MCF 10A (cell line): ENCODE results near the gene KAZN. TPM values are rescaled to one million over a fixed set of nuclear protein-coding genes. Genes with fewer than 3 reads are reported as not detected.

Experiments used
- BruUV-seq: library from RNA; stranded (reverse); fragments of 400-500 nt; replicated peaks from 2 replicates; lab custom pipeline; 2021; lab: Mats Ljungman, UMichigan
- CTCF ChIA-PET: fragments of 300-600 bp; sonication (Branson Sonifier 250); formaldehyde crosslinking; extraction: SDS; loops from one replicate; lab custom pipeline; 2021; ENCODE audit warnings: antibody characterized with exemption, inconsistent platforms; lab: Yijun Ruan, JAX
- POLR2A ChIA-PET: fragments of 300-600, 350-650 bp; sonication (Branson Sonifier 250); formaldehyde crosslinking; extraction: SDS; loops from one replicate; lab custom pipeline; 2020; ENCODE audit warnings: antibody characterized with exemption, inconsistent platforms; lab: Yijun Ruan, JAX
- DNase-seq: peaks from one replicate; pipeline ENCODE4 v3.0.0-alpha.2; 2018; ENCODE audit not compliant: unreplicated experiment
- H3K27ac Mint-ChIP-seq: one replicate; pipeline ENCODE4 v1.8.0; 2022; ENCODE audit warnings: mild to moderate bottlenecking, low read depth, mixed read lengths; ENCODE audit not compliant: unreplicated experiment
- H3K27me3 Mint-ChIP-seq: one replicate; pipeline ENCODE4 v1.8.0; 2022; ENCODE audit warnings: mixed read lengths; ENCODE audit not compliant: insufficient read depth, unreplicated experiment
- H3K36me3 Mint-ChIP-seq: one replicate; pipeline ENCODE4 v1.8.0; 2022; ENCODE audit warnings: mild to moderate bottlenecking, moderate library complexity, mixed read lengths; ENCODE audit not compliant: insufficient read depth, unreplicated experiment
- H3K4me1 Mint-ChIP-seq: one replicate; pipeline ENCODE4 v1.8.0; 2022; ENCODE audit warnings: mixed read lengths; ENCODE audit not compliant: insufficient read depth, unreplicated experiment
- H3K4me3 Mint-ChIP-seq: one replicate; pipeline ENCODE4 v1.8.0; 2022; ENCODE audit warnings: mild to moderate bottlenecking, moderate library complexity, mixed read lengths; ENCODE audit not compliant: unreplicated experiment
- H3K9me3 Mint-ChIP-seq: one replicate; pipeline ENCODE4 v1.8.0; 2022; ENCODE audit warnings: mixed read lengths; ENCODE audit not compliant: unreplicated experiment
- CTCF ChIP-seq: fragments of 200-600 bp; IDR thresholded peaks from one replicate; pipeline ENCODE4 v1.8.0; 2022; ENCODE audit warnings: antibody characterized with exemption, mild to moderate bottlenecking; ENCODE audit not compliant: unreplicated experiment
- intact Hi-C: fragments of 100-400 bp; cut with micrococcal nuclease; formaldehyde crosslinking; loops from 2 replicates; pipeline ENCODE4 v1.14.1; 2022
- total RNA-seq: library from RNA; stranded (reverse); gene quantifications from 2 replicates; pipeline ENCODE4 v1.2.3, GENCODE V29; 2022

KAZN gene
- total RNA-seq, 1 experiment from 2014 or later = 3.3 TPM

GRCh38 chr1:14835725-14836124 is 237.2 kb downstream of the KAZN start:
- TF ChIP-seq CTCF = no peak
- BruUV-seq = no TSS peak
- Mint-ChIP-seq H3K4me1 (no peaks in the 10 kb centered on the region), H3K27ac (no peak overlapping the region), H3K36me3 (no peaks in the 10 kb centered on the region), H3K9me3 (peaks cover 4% of the 10 kb centered on the region), H3K27me3 (peaks cover 59% of the 10 kb centered on the region), H3K4me3 (no peak overlapping the region)
- intact Hi-C loops = no loop called here
- ChIA-PET CTCF (interaction anchor here (0.7 kb wide), 2 partner anchors 18 to 722 kb away, joined by 3 read pairs; no protein-coding TSS in a partner anchor), POLR2A (no interaction called here)
- DNase-seq = no peak

GRCh38 chr1:14836426-14837140 is 238.1 kb downstream of the KAZN start:
- DNase-seq = no peak
- H3K36me3 Mint-ChIP-seq = no peaks in the 10 kb centered on the region
- H3K4me1 Mint-ChIP-seq = no peaks in the 10 kb centered on the region
- peaks cover 9% of the 10 kb centered on the region for H3K9me3 Mint-ChIP-seq
- intact Hi-C loops = no loop called here
- no peak overlapping the region for H3K4me3 Mint-ChIP-seq
- no peak overlapping the region for H3K27ac Mint-ChIP-seq
- H3K27me3 Mint-ChIP-seq = peaks cover 50% of the 10 kb centered on the region
- TF ChIP-seq CTCF = no peak
- ChIA-PET CTCF (interaction anchor here (0.7 kb wide), 1 partner anchor 18 kb away, joined by 3 read pairs; no protein-coding TSS in a partner anchor), POLR2A (no interaction called here)
- BruUV-seq = no TSS peak

DNA sequence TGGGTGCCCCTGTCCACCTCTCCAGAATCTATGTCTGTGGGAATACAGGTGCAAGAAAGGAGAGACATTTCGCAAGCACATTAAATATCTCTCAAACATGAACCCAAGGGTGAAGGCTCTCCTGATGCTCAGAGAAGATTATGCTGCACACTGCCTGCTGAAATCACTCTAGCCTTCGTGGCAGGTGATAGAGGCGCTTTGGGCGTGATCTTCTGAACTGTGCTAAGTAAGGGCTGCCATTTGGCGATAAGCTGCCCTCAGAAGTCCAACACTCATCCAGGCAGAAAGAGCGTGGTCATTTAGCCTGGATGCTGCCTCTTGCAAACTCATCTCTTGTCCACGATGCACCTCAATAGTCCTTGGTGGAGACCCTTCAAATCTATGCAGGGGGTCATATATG is 241.9 kb downstream of the KAZN start:
- no peak for TF ChIP-seq CTCF
- no TSS peak for BruUV-seq
- Mint-ChIP-seq H3K27me3 (peaks cover 36% of the 10 kb centered on the region), H3K27ac (no peak overlapping the region), H3K9me3 (peaks cover 32% of the 10 kb centered on the region), H3K4me1 (no peaks in the 10 kb centered on the region), H3K36me3 (no peaks in the 10 kb centered on the region), H3K4me3 (no peak overlapping the region)
- POLR2A ChIA-PET = no interaction called here
- intact Hi-C loops = no loop called here
- no peak for DNase-seq
- CTCF ChIA-PET = no interaction called here

- CTCF ChIA-PET = no interaction called here
- H3K27ac Mint-ChIP-seq = no peak overlapping the region
- H3K36me3 Mint-ChIP-seq = no peaks in the 10 kb centered on the region
- H3K9me3 Mint-ChIP-seq = peaks cover 35% of the 10 kb centered on the region
- peaks cover 34% of the 10 kb centered on the region for H3K27me3 Mint-ChIP-seq
- no peak overlapping the region for H3K4me3 Mint-ChIP-seq
- DNase-seq = no peak
- intact Hi-C loops = no loop called here
- no peak for TF ChIP-seq CTCF
- BruUV-seq = no TSS peak
- POLR2A ChIA-PET = no interaction called here
- no peaks in the 10 kb centered on the region for H3K4me1 Mint-ChIP-seq
Observed at GRCh38 chr1:14841456-14841855, 243.0 kb downstream of the KAZN start.
